Activated CD8-positive, alpha-beta T cell treated with anti-CD3 and anti-CD28 coated beads for 36 hours (primary cell): Measurements from ENCODE around the gene CTSO. TPM values are rescaled to one million over a fixed set of nuclear protein-coding genes. Genes with fewer than 3 reads are reported as not detected.

Experiments
- ATAC-seq: fragments of 200-7000 bp; cut with Tn5 transposase; one replicate; pipeline ENCODE4 v1.10.0; 2021; ENCODE audit warnings: mild to moderate bottlenecking, moderate library complexity
- CTCF ChIA-PET: fragments of 350-600 bp; sonication (Branson Sonifier 250); formaldehyde crosslinking; loops from one replicate; lab custom pipeline; 2021; ENCODE audit warnings: antibody characterized with exemption; lab: Charles Lee
- POLR2A ChIA-PET: fragments of 350-600 bp; sonication (Branson Sonifier 250); formaldehyde crosslinking; loops from one replicate; lab custom pipeline; 2021; ENCODE audit warnings: antibody characterized with exemption; lab: Charles Lee
- DNase-seq: peaks from one replicate; pipeline ENCODE4 v3.0.0-alpha.2; 2020
- H3K27ac Mint-ChIP-seq: one replicate; pipeline ENCODE4 v1.8.0; 2021; ENCODE audit warnings: mild to moderate bottlenecking, mixed read lengths
- H3K27me3 Mint-ChIP-seq: one replicate; pipeline ENCODE4 v1.8.0; 2021; ENCODE audit warnings: mixed read lengths
- H3K36me3 Mint-ChIP-seq: one replicate; pipeline ENCODE4 v1.8.0; 2021; ENCODE audit warnings: low read depth, mixed read lengths
- H3K4me1 Mint-ChIP-seq: one replicate; pipeline ENCODE4 v1.8.0; 2021; ENCODE audit warnings: low read depth, mixed read lengths
- H3K4me3 Mint-ChIP-seq: one replicate; pipeline ENCODE4 v1.8.0; 2021; ENCODE audit warnings: mild to moderate bottlenecking, moderate library complexity, mixed read lengths
- H3K9me3 Mint-ChIP-seq: one replicate; pipeline ENCODE4 v1.8.0; 2021; ENCODE audit warnings: mixed read lengths
- intact Hi-C: fragments of 100-400 bp; cut with micrococcal nuclease; formaldehyde crosslinking; loops from one replicate; pipeline ENCODE4 v1.10.0; 2022
- total RNA-seq, 2 experiments: library from RNA; stranded (reverse); gene quantifications; one replicate each; pipeline ENCODE4 v1.2.3, GENCODE V29; 2021
- TF ChIP-seq, protein P1 (sequence below): fragments of 200-600 bp; IDR thresholded peaks from one replicate; pipeline ENCODE4 v1.8.0; 2022; ENCODE audit warnings: antibody characterized with exemption, mild to moderate bottlenecking

CTSO gene
- total RNA-seq, 2 experiments from 2014 or later, result 3.4 to 3.7 TPM

DNA sequence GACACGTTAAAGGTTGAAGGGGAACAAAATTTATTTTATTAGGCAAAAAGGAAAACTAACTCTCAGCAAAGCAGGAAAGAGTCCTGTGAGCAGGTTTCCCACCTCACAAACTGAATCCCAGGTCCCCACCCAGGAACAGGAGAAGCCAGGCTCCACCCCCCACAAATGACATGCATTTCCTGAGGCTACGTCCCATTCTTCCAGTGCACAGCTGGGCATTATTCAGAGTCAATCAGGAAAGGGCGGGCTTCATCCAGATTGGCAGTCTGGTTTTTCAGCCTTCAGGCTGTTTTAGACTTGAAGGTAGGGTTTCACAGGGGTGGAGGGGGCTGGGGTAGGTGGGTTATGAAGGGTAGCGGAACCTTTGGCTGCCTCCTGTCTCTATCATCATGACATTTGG is 75.7 kb downstream of the CTSO start:
- no peak for ATAC-seq
- Mint-ChIP-seq H3K36me3 (no peaks in the 10 kb centered on the region), H3K4me1 (no peaks in the 10 kb centered on the region), H3K27me3 (peaks cover 2% of the 10 kb centered on the region), H3K9me3 (no peaks in the 10 kb centered on the region), H3K27ac (no peak overlapping the region), H3K4me3 (no peak overlapping the region)
- ChIA-PET CTCF (no interaction called here), POLR2A (interaction anchor here (1.3 kb wide), 1 partner anchor 75 kb away, joined by 5 read pairs; no protein-coding TSS in a partner anchor)
- TF ChIP-seq, protein P1, sequence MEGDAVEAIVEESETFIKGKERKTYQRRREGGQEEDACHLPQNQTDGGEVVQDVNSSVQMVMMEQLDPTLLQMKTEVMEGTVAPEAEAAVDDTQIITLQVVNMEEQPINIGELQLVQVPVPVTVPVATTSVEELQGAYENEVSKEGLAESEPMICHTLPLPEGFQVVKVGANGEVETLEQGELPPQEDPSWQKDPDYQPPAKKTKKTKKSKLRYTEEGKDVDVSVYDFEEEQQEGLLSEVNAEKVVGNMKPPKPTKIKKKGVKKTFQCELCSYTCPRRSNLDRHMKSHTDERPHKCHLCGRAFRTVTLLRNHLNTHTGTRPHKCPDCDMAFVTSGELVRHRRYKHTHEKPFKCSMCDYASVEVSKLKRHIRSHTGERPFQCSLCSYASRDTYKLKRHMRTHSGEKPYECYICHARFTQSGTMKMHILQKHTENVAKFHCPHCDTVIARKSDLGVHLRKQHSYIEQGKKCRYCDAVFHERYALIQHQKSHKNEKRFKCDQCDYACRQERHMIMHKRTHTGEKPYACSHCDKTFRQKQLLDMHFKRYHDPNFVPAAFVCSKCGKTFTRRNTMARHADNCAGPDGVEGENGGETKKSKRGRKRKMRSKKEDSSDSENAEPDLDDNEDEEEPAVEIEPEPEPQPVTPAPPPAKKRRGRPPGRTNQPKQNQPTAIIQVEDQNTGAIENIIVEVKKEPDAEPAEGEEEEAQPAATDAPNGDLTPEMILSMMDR, result no peak
- DNase-seq, result no peak
- intact Hi-C loops, result no loop called here

DNA sequence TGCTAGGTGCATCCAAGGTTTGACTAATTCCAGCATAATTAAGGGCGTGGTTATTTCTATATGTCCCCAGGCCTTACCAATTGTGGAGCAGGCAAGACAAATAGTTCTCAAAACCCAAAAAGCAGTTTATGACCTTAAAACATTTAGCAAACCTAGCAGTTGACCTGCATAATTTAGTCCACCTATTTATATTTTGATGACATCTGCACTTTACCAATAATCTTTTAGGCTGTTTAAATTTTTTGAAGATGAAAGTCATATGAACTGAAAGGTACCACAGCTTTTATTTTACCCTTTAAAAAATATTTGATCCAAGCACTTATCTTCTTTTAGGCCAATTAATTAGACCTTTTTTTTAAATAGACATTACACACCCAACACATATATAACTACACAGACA is 77.8 kb downstream of the CTSO start:
- POLR2A ChIA-PET, result no interaction called here
- CTCF ChIA-PET, result no interaction called here
- H3K4me1 Mint-ChIP-seq, result no peaks in the 10 kb centered on the region
- intact Hi-C loops, result no loop called here
- H3K27ac Mint-ChIP-seq, result no peak overlapping the region
- ATAC-seq, result no peak
- no peak overlapping the region for H3K4me3 Mint-ChIP-seq
- no peaks in the 10 kb centered on the region for H3K27me3 Mint-ChIP-seq
- no peak for DNase-seq
- H3K9me3 Mint-ChIP-seq, result no peaks in the 10 kb centered on the region
- TF ChIP-seq, protein P1, result no peak
- H3K36me3 Mint-ChIP-seq, result no peaks in the 10 kb centered on the region

Other genes starting within 250 kb of the CTSO start
- under 1 TPM; 0.16 to 0.27 TPM for gene GUCY1B1, start 194.8 kb downstream of the CTSO start, total RNA-seq
- gene ASIC5, start 87.6 kb downstream of the CTSO start, total RNA-seq, result not detected
- not detected for gene TDO2, start 50.2 kb downstream of the CTSO start, total RNA-seq